AG04449 (cell line): Measurements from ENCODE around the gene ARL8A.

Experiments
- CTCF ChIA-PET: fragments of 350-600 bp; formaldehyde crosslinking; extraction: SDS; loops from one replicate; lab custom pipeline; 2021; ENCODE audit warnings: antibody characterized with exemption; lab: Yijun Ruan, JAX
- POLR2A ChIA-PET: fragments of 400-600, 350-600 bp; formaldehyde crosslinking; extraction: SDS; loops from one replicate; lab custom pipeline; 2020; ENCODE audit warnings: antibody characterized with exemption, inconsistent platforms; lab: Yijun Ruan, JAX
- DNase-seq: peaks from one replicate; pipeline ENCODE4 v3.0.0-alpha.2; 2010; ENCODE audit warnings: low read depth, low spot score
- H3K4me3 ChIP-seq: 2 replicates; pipeline ENCODE4 v1.5.1; 2011; ENCODE audit warnings: low read depth, mild to moderate bottlenecking, control low read depth, low read length
- TF ChIP-seq, protein P1 (sequence below): IDR thresholded peaks from one replicate; pipeline ENCODE4 v1.5.1; 2011; ENCODE audit warnings: mild to moderate bottlenecking, moderate library complexity, low read length, control low read depth, inconsistent platforms; ENCODE audit not compliant: insufficient read depth; ENCODE audit errors: missing control alignments

ARL8A gene

GRCh38 chr1:202134645-202135172, 9.8 kb downstream of the ARL8A start:
- TF ChIP-seq, protein P1, sequence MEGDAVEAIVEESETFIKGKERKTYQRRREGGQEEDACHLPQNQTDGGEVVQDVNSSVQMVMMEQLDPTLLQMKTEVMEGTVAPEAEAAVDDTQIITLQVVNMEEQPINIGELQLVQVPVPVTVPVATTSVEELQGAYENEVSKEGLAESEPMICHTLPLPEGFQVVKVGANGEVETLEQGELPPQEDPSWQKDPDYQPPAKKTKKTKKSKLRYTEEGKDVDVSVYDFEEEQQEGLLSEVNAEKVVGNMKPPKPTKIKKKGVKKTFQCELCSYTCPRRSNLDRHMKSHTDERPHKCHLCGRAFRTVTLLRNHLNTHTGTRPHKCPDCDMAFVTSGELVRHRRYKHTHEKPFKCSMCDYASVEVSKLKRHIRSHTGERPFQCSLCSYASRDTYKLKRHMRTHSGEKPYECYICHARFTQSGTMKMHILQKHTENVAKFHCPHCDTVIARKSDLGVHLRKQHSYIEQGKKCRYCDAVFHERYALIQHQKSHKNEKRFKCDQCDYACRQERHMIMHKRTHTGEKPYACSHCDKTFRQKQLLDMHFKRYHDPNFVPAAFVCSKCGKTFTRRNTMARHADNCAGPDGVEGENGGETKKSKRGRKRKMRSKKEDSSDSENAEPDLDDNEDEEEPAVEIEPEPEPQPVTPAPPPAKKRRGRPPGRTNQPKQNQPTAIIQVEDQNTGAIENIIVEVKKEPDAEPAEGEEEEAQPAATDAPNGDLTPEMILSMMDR: no peak
- H3K4me3 ChIP-seq: no peak overlapping the region
- ChIA-PET CTCF (interaction anchor here (0.7 to 9.9 kb wide), 23 partner anchors 8 to 308 kb away, joined by 3 to 179 read pairs (median 6); partner anchors contain the start of genes ARL8A, ELF3, GPR37L1 and RNPEP), POLR2A (interaction anchor here (1.3 kb wide), 1 partner anchor 9 kb away, joined by 3 read pairs; no protein-coding TSS in a partner anchor)
- DNase-seq: no peak

- ChIA-PET POLR2A (interaction anchor here (1.3 kb wide), 1 partner anchor 10 kb away, joined by 3 read pairs; no protein-coding TSS in a partner anchor), CTCF (interaction anchor here (1.3 to 9.9 kb wide), 12 partner anchors 9 to 307 kb away, joined by 3 to 179 read pairs (median 12); partner anchors contain the start of genes ELF3 and GPR37L1)
- TF ChIP-seq, protein P1: no peak
- H3K4me3 ChIP-seq: no peak overlapping the region
- DNase-seq: no peak
Observed at GRCh38 chr1:202133989-202134388, 10.5 kb downstream of the ARL8A start.

- TF ChIP-seq, protein P1: no peak
- POLR2A ChIA-PET: no interaction called here
- CTCF ChIA-PET: interaction anchor here (1.6 to 9.9 kb wide), 7 partner anchors 9 to 161 kb away, joined by 5 to 179 read pairs (median 21); partner anchors contain the start of genes ELF3 and GPR37L1
- DNase-seq: no peak
- H3K4me3 ChIP-seq: no peak overlapping the region
Observed at GRCh38 chr1:202133496-202133895, 11.0 kb downstream of the ARL8A start.

GRCh38 chr1:202133001-202133400, 11.5 kb downstream of the ARL8A start:
- DNase-seq: no peak
- TF ChIP-seq, protein P1: no peak
- ChIA-PET POLR2A (interaction anchor here (0.5 kb wide), 1 partner anchor 113 kb away, joined by 3 read pairs; no protein-coding TSS in a partner anchor), CTCF (interaction anchor here (1.6 to 9.9 kb wide), 7 partner anchors 10 to 161 kb away, joined by 5 to 179 read pairs (median 21); partner anchors contain the start of genes ELF3 and GPR37L1)
- H3K4me3 ChIP-seq: no peak overlapping the region

- H3K4me3 ChIP-seq: no peak overlapping the region
- DNase-seq: no peak
- ChIA-PET CTCF (interaction anchor here (1.0 to 9.9 kb wide), 5 partner anchors 9 to 132 kb away, joined by 3 to 179 read pairs (median 113); partner anchors contain the start of genes ELF3 and GPR37L1), POLR2A (interaction anchor here (0.5 kb wide), 1 partner anchor 112 kb away, joined by 3 read pairs; no protein-coding TSS in a partner anchor)
- TF ChIP-seq, protein P1: no peak
Observed at GRCh38 chr1:202131956-202132821, 12.3 kb downstream of the ARL8A start.
